Activated CD8-positive, alpha-beta memory T cell treated with anti-CD3 and anti-CD28 coated beads for 1 hour (primary cell): ENCODE data around the gene RHO.
"Not testable (repeated sequence)": the region's sequence is repeated elsewhere in the genome, so short reads cannot be mapped to it uniquely, and the experiment has no call there.

Experiments used
- DNase-seq, 2 donors: peaks; one replicate each; pipeline ENCODE4 v3.0.0-alpha.2; 2020; ENCODE audit warnings: low read depth in 1 of 2; ENCODE audit errors: extremely low read depth in 1 of 2

Gene RHO

DNA sequence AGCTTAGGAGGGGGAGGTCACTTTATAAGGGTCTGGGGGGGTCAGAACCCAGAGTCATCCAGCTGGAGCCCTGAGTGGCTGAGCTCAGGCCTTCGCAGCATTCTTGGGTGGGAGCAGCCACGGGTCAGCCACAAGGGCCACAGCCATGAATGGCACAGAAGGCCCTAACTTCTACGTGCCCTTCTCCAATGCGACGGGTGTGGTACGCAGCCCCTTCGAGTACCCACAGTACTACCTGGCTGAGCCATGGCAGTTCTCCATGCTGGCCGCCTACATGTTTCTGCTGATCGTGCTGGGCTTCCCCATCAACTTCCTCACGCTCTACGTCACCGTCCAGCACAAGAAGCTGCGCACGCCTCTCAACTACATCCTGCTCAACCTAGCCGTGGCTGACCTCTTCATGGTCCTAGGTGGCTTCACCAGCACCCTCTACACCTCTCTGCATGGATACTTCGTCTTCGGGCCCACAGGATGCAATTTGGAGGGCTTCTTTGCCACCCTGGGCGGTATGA is at the start of gene RHO:
Gene RHO, plus strand, starts transcription at position 51 of the 512 bp plus-strand sequence. Its CDS starts 95 bp downstream, at position 146.
- no peak for DNase-seq

DNA sequence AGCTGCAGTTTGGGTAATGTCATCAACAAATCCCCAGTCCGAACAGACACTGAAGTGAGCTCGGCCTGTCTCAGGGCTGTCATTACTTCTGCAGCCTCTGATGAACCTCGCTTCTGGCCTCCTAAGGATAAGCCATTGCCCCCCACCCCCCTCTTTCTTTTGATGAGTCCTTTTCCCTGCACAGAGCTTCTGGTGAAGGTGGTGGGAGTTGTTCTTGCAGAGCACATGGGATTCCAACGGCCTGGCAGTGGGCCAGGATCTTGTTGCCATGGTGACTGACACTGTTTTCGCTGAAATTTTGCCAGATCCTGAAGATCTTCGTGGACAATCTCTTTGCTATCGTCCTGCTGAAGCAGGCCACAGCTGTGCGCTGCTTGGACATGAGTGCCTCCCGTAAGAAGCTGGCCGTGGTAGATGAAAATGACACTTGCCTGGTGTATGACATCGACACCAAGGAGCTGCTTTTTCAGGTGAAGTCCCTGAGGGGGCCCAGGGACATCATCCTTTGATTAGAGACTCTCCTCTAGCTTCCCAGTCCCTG is 47.1 kb upstream of the RHO start:
- DNase-seq: not testable (repeated sequence)

DNA sequence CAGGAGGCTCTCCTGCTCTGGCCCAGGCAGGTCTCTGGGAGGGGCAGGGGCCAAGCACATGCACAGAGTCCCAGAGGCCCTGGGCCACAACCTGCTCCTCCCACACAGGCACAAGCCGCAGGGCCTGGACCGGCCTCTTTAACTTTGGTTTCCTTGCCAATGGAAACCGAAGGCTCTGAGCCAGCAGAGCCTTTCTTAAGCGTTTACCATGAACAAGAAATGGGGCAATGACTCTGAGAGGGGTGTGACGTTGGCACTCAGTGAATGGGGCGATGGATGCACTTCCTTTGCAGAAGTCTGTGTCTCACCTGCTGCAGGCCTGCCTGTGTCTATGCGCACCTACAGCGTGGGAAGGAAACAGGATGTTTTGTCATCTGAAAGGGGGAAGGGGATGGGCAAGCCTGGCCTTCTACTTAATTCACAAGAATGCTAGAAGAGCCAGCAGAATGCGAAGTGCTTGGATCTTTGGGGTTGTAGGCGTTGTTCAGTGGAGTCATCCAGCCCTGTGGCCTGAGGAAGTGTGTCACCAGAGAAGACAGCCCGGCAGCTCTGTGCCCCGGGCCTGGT is 46.6 kb upstream of the RHO start:
- DNase-seq: no peak

DNA sequence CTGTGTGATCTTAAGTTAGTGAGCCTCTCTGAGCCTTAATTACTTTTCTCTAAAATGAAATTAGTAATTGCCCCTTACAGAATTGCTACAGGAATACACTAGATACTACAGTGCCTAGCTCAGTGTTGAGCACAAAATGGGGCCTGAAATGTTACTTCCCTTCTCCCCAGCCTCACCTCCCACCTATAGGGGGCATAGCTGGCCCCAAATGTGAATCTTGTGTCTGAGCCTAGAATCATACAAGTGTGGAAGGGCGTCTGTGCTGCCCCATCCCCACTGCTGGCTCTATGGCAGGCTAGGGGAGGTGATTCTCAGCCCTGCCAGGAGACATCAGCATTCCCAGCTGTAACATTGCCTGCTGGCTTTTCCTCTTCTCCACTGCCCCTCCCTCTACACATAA is 45.7 kb upstream of the RHO start:
- DNase-seq: no peak

DNA sequence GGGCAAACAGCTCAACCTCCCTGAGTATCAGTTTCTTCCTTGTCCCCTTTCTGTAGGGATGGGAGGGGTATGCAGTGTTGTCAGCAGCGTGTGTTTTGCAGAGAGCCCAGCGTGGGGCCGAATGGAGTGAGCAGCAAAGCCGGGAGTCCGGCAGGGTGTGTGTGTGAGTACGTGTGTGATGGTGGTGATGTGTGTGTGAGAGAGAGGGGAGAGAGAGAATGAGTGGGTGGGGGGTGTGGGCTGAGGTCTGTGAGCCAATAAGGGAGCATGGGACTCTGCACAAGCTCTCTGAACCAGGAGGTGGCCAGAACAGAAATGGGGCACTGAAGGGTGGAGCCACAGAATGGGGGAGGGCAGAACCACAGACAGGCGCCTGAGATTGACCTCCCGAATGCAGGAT is 44.6 kb upstream of the RHO start:
- DNase-seq: no peak

DNA sequence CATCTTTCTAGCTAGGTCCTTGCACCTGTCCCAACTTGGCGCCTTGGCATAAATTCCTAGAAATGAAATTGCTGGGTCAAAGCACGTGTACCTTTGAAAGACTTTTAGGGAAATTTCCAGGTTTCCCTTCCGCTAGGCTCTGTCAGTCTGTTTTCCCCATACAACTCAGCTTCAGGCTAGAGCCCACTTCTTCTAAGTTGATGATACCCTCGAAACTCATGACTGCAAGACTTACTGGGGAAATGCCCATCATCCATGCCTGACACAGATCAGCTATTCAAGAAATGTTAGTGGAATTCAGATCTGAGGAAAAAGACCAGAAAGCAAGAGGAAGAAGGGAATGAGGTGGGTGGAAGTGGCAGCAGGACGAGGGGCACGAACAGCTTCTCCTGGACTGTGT is 43.3 kb upstream of the RHO start:
- DNase-seq: not testable (repeated sequence)

DNA sequence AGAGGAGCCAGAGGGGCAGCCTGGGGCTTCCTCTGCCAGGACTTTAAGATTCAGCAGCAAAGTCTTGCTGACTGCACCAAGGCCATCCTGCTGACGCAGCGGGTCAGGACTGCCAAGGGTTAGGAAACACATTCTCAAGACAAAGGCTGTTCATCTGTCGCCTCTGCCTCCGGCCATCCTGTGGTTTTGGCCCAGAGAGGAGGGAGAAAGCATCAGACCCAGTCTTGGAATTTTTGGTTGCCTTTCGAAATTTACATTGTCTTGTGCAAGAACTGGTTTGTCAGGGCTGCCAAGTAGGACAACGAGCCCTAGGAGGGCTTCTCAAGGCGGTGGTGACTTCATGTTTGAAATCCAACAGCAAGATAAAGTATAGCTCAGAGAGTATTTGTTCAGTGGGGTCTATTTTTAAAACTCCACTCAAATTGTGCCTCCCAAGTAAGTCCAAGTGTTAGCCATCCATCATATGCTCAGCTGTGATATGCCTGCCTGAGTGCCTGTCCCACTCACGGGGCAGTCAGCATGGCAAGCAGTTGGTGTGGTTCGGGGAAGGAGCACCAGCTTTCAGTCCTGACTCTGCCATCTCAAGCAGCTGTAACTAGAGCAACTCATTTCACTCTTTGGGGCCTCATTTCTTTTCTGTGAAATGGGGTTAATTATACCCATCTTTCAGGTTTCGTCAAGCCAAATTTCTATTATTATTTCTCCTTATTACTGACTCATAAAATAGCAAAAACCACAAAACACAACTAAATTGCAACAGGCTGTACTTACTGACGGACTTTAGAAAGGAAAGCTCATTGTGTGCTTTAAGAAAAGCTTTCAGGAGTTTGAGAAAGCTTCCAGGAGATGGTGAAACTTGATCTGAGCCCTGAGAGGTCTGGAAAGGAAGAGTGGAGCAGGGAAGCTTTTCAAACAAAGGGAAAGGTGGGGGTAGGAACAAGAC is 42.4 kb upstream of the RHO start:
- DNase-seq: no peak

DNA sequence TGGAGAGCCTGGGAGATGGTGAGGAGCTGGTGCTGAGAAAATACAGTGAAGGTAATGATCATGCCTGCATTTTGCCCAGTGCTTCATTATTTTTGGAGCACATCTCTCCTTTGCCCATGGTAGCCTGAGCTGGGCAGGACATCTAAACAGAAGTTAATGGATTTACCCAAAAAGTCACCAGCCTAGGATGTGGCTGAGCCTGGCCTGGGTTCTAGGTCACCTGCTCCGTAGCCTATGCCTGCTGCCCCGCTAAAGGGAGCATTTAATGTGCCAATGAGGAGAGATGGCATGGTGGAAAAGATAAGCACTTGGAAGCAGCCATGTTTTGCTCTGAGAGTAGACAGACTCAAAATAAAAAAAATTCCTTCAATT is 41.8 kb upstream of the RHO start:
- DNase-seq: no peak

DNA sequence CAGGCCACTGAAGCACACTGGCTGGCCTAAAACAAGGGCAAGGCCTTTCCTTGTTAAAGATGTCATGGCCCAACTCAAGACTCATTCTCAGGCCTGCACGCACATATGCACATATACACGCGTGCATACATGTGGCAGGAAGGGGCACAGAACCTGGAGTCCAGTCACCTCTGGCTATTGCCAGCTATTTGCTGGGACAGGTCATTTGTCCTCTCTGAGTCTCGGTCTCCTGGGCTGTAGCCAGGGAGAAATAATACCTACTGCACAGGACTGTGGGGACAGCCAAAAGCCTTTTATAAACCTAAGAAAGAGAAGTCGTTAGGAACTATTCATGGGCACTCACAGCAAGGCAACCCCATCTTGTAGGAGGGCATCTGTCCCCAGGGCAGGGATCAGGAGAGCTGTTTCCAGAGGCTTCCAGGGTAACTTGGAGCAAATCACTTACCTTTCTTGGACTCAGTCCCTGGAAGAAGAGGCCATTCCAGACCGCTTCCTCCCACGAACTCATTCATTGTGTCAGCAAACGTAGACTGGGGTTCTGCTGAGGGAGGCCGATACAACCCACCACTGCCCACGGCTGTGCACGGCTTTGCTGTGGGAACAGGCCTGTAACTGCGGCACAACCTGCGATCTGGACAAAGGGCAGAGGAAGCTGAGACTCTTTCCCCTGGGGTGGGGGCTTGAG is 41.1 kb upstream of the RHO start:
- no peak for DNase-seq

DNA sequence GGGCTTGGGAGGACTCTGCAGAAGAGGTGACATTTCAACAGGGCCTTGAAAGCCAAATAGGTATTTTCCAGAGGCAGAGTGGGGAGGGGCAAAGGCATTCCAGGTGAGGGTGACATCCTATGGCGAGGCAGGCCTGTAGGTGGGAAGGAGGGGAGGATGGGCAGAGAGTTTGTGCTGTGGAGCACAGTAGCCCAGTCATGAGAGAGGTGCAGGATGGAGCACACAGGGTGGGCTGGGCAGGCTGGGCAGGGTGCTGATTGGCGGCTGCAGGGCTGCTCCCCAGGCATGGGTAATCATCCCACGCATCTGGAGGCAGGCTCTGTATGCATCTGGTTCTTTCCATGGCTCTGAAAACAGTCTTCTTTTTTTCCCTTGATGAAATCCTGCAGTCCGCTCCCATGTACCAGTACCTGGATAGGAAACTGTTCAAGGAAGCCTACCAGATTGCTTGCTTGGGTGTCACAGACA is 40.5 kb upstream of the RHO start:
- not testable (repeated sequence) for DNase-seq

DNA sequence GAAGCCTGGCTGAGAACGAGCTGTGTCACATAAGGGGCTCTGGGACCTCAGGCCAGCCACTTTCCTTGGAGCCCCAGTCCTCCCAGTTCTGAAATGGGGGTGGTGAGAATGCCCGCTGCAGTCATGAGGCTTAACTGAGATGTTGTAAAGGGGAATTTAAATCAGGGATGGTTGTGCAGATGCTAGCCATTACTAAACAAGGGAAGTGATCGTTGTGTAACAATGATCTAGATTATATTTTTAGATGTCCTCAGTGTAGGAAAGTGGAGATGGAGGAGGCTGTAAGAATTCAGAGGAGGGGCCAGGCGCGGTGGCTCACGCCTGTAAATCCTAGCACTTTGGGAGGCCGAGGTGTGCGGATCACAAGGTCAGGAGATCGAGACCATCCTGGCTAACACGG is 39.2 kb upstream of the RHO start:
- DNase-seq: not testable (repeated sequence)

DNA sequence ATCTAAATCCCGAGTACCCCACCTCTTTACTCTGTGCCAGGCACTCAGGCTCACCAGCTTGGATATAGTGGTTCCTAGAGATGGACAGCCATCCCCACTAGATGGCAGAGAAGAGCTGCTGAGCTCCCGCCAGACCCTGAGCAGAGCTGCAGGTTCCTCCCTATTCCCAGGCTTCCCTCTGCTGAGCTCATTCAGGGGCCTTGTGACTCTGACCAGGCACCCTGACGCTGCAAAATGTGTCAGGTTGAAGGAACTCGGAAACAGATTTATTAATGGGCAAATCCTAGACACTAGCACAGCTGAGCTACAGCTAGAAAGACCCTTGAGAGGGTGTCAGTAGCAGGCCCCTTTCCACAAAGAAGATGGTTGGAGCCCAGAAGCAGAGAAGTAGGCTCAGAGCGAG is 38.2 kb upstream of the RHO start:
- DNase-seq: peak in 1 of 2 donors; percentile 11

DNA sequence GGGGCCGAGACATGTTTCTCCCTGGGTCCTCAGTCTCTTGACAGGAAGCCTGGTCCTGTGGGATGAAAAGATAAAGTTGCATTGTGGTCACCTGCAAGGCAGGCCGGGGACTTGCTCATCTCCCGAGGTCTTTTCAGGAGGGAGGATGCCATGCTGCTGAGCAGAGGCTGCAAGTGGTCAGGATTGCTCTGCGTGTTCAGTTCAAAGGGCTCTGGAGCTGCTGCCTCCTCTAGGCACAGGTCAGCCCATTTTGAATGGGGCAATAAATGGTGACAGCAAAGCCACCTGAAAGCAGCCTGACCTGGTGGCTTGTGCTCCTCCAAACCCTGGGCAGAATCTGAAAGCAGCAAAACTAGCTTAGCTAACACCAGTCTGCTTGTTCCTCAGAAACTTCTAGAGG is 37.4 kb upstream of the RHO start:
- not testable (repeated sequence) for DNase-seq

DNA sequence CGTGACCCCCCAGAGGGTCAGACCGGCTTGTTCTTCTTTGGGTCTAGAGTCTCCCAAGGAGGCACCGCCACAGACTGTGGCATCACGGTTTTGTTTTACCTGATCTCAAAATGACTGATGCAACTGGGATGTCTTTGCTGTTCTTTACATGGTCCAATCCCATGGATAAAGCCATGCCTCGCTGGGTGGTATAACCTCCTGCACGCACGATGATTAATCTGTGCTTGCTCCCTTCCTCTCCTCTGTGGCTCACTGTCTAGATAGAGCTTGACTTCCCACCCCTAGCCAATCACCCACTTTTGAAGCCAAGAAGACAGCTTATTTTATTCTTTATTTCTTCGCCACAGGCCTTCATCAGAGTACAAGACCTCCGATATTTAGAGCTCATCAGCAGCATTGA is 36.6 kb upstream of the RHO start:
- no peak for DNase-seq

DNA sequence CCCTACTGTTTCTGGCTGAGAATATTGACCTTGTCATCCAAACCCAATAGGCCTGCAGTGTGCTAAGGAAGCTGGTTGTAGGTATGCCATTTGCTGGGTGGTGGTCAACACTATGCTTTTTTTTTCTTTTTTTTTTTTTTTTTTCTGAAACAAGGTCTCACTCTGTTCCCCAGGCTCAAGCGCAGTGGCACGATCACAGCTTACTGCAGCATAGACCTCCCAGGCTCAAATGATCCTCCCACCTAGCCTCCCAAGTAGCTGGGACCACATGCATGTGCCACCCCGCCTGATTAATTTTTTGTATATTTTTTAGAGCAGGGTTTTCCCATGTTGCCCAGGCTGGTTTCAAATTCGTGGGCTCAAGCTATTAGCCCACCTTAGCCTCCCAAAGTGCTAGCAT is 35.7 kb upstream of the RHO start:
- DNase-seq: no peak

DNA sequence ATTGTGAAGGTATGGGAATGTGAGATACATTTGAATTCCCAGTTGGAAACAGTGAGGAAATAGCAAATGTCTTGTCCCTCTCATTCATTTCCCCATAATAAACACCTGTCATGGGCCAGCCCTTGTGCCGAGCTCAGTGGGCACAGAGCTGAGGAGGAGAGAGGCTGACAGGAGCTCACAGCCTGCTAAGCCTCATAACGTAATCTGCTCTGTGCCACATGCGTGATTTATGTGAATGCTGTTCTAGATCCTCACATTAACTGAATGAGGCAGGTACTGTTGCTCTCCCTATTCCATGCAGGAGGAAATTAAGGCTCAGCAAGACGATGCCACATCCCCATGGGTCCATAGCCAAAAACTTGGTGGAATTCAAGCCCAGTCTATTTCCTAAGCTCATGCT is 35.2 kb upstream of the RHO start:
- DNase-seq: no peak

DNA sequence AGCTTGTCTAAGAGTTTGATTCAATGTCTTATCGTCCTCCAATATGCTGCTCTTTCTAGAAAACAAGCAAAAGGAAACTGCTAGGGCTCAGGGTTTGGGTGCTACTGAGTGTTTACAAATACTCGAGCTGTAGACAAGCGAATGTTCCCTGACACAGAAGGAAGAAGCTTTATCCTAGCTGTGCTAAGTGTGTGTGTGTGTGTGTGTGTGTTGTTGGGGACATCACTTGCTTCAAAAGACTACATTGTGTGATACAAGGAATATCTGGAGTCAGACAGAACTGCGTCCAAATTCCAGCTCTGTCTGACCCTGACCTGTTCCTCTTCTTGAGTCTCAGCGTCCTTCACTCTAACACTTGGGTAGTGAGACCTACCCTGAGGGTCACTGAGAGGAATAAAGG is 33.9 kb upstream of the RHO start:
- DNase-seq: not testable (repeated sequence)

DNA sequence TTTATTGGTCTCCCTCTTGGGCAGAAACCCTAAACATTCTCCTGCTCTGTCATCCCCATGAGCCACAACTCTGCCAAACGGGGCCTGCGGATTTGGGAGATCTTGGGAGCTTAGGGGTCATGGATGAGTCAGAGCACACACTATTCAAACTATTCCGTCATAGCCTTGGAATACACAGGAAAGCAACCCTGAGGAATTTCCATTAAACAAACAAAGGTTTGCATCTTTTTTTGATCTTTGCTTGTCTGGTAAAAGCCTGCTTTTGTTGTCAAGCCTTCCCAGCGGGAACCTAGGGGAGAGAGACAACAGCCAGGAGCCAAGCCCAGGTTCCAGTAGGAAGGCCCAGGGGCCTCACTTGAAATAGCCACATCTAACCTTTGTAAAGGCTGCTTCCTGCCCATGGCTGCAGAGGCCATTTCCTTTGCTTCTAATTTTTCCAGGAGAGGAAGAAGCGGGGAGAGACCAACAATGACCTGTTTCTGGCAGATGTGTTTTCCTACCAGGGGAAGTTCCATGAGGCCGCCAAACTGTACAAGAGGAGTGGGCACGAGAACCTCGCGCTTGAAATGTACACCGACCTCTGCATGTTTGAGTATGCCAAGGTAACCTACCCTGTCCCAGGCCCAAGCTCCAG is 33.3 kb upstream of the RHO start:
- not testable (repeated sequence) for DNase-seq

DNA sequence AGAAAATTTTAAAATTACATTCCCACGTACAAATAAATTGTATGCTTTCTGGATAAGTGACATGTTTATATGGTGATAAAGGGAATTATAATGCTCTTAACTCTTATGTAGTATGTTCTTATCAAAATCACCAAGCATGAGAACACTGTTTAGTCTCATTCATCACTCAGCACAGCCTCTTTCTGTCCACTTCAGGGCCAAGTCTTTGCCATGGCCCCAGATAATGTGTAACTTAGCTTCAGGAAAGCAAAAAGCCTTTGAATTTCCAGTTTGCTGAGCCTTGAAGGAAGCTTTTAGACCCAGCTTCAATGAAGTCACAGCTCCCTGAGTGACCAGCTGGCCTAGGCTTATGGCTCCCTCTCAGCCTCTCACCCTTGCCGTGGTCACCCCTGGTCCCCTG is 30.6 kb upstream of the RHO start:
- not testable (repeated sequence) for DNase-seq

DNA sequence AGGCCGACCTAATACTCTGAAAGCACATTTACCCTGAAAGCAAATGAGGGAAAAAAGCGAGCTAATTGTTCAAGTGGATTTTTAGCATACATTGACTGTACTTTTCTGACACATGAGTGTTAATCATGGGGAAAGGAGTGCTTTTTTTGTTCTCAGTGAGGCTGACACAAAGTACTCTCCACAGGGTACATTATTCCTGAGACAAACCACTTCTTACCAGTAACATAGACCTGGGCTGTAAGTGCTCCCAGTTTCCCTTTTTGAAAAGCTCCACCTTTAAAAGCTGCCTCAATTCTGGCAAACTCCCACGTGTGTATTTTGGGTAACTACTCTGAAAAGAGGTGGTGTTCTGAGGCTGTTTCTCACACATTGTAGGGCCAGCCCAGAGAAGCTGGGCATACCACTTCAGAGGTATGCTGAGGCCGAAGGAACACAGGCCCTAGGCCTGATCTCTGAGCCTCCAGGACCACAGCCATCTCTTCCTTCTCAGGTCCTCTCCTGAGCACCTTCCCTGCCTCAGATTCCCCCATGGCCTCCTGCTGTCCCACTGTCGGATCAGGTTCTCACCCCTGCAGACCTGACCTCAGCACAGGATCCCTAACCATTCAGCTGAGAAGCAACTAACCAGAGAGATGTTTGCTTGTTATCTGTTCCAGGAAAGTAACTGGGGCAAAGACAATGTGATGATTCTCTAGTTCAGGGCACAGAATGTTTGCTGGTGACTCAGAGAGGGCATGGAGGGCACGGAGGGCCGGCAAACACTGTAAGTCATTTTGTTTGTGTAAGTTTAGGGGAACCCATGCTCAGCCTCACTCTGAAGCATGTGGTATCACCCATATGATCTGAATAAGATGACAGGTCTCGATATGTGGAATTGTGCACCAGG is 29.6 kb upstream of the RHO start:
- not testable (repeated sequence) for DNase-seq
